Stomach (tissue), 19 donors: Measurements from ENCODE around the gene LSG1. TPM values are rescaled to one million over a fixed set of nuclear protein-coding genes. Genes with fewer than 3 reads are reported as not detected.
A peak's percentile ranks its signal among the peaks of the same experiment; 100 is the strongest.

ENCODE experiments used
- DNase-seq, 2 donors: peaks; one replicate each; pipeline versions ENCODE4 v3.0.0 to v3.0.0-alpha.2; 2013 to 2019
- H3K27ac ChIP-seq, 5 donors: fragments of 200-600 bp in 4 of 5; sonication (generic) in 4 of 5; one replicate each; pipeline ENCODE4 v1.5.1; 2013 to 2019; ENCODE audit warnings: mild to moderate bottlenecking in 1 of 5, moderate library complexity in 1 of 5
- H3K27me3 ChIP-seq, 3 donors: fragments of 200-600 bp; sonication (generic); one replicate each; pipeline ENCODE4 v1.5.1; 2017 to 2019; ENCODE audit warnings: mixed run types in 1 of 3
- H3K36me3 ChIP-seq, 4 donors: fragments of 200-600 bp; sonication (generic); 1 replicate in 3 of 4; 2 replicates in 1 of 4; pipeline ENCODE4 v1.5.1; 2016 to 2019
- H3K4me1 ChIP-seq, 4 donors: fragments of 200-600 bp; sonication (generic); one replicate each; pipeline ENCODE4 v1.5.1; 2016 to 2019
- H3K4me3 ChIP-seq, 4 donors: fragments of 200-600 bp; sonication (generic) in 3 of 4; one replicate each; pipeline ENCODE4 v1.5.1; 2016 to 2019; ENCODE audit warnings: mild to moderate bottlenecking in 1 of 4
- H3K9me3 ChIP-seq, 4 donors: fragments of 200-600 bp; sonication (generic); one replicate each; pipeline ENCODE4 v1.5.1; 2016 to 2019
- EP300 ChIP-seq: sonication (generic); formaldehyde crosslinking; IDR thresholded peaks from one replicate; pipeline ENCODE4 v1.6.1; 2017; ENCODE audit warnings: antibody characterized with exemption
- POLR2A ChIP-seq, 4 donors: fragments of 450-650 bp; IDR thresholded peaks; one replicate each; pipeline ENCODE4 v1.6.1; 2016; ENCODE audit warnings: antibody characterized with exemption in 4 of 4, control low read depth in 2 of 4, mild to moderate bottlenecking in 1 of 4, moderate library complexity in 1 of 4
- POLR2AphosphoS5 ChIP-seq, 3 donors: sonication (generic); formaldehyde crosslinking; IDR thresholded peaks; one replicate each; pipeline ENCODE4 v1.6.1; 2016; ENCODE audit warnings: antibody characterized with exemption in 3 of 3
- WGBS, 5 donors: extraction: QIAGEN DNeasy Blood & Tissue Kit in 3 of 5; methylation state at CpG; one replicate each; pipeline versions ENCODE4 v1.1.5 to v1.1.7; 2013 to 2018; 5-methylcytosine and 5-hydroxymethylcytosine counted together
- intact Hi-C: fragments of 100-400 bp; cut with DNase I; formaldehyde crosslinking; loops from one replicate; pipeline ENCODE4 v1.15.1; 2023; ENCODE audit warnings: low total_unique reads
- long read RNA-seq, 10 donors: transcript quantifications; one replicate each; lab custom pipeline, GENCODE V29; 2026
- polyA plus RNA-seq, 3 donors: library from polyadenylated mRNA; stranded (reverse); fragments of 200-250 nt; gene quantifications; one replicate each; pipeline ENCODE4 v1.2.3, GENCODE V29; 2013
- total RNA-seq, 5 donors: library from RNA; depleted of rRNA; stranded (reverse); fragments of >200 nt; gene quantifications; one replicate each; pipeline versions ENCODE4 v1.1.0 to v1.2.3, GENCODE V29; 2014 to 2016
- TF ChIP-seq, protein P1 (sequence below), 7 experiments: fragments of 450-650 bp in 4 of 7; fragments of 200-600 bp in 3 of 7; sonication (generic) in 3 of 7; IDR thresholded peaks; one replicate each; pipeline ENCODE4 v1.5.1; 2016 to 2019; ENCODE audit warnings: antibody characterized with exemption in 7 of 7, control low read depth in 2 of 7, mild to moderate bottlenecking in 1 of 7
- donor health status: healthy with polysubstance abuse.
- donor health status: Bipolar disorder and iron deficiency.
- donor health status: healthy.

Gene LSG1
- total RNA-seq (100 to 1,000 TPM in 2 of 5 donors, 10 to 100 TPM in 3; 18.7 to 240 (median 76.6) TPM), polyA plus RNA-seq (10 to 100 TPM in 1 of 3 donors, 1 to 10 TPM in 2; 7.2 to 14.2 (median 7.3) TPM)
- long read RNA-seq, donor 1, result 0 reads
- long read RNA-seq, donor 2, transcript LSG1-201 (14 exons, 3,572 nt), result major isoform, 5 of 10 reads
- long read RNA-seq, donor 2, partial matches to known transcripts, result 0 of 10 reads
- long read RNA-seq, donor 2, other reads (novel, unspliced or antisense), result 0 of 10 reads
- long read RNA-seq, donor 3, partial matches to known transcripts, result 0 of 2 reads
- long read RNA-seq, donor 3, other reads (novel, unspliced or antisense), result 0 of 2 reads
- long read RNA-seq, donor 4, result 0 reads
- long read RNA-seq, donor 5, partial matches to known transcripts, result 0 of 2 reads
- long read RNA-seq, donor 5, other reads (novel, unspliced or antisense), result 0 of 2 reads
- long read RNA-seq, donor 6, result 0 reads
- long read RNA-seq, donor 7, transcript LSG1-201 (14 exons, 3,572 nt), result major isoform, 5 of 5 reads
- long read RNA-seq, donor 7, partial matches to known transcripts, result 0 of 5 reads
- long read RNA-seq, donor 7, other reads (novel, unspliced or antisense), result 0 of 5 reads
- long read RNA-seq, donor 8, partial matches to known transcripts, result 0 of 5 reads
- long read RNA-seq, donor 8, other reads (novel, unspliced or antisense), result 0 of 5 reads
- long read RNA-seq, donor 9, result 0 reads
- long read RNA-seq, donor 10, partial matches to known transcripts, result 0 of 2 reads
- long read RNA-seq, donor 10, other reads (novel, unspliced or antisense), result 0 of 2 reads

- H3K36me3 ChIP-seq, result peaks cover 12 to 25% (median 24%) of the 10 kb centered on the region in 4 donors
- TF ChIP-seq EP300, result no peak
- no peak for TF ChIP-seq POLR2A (IDR thresholded peaks at IDR 0.05)
- TF ChIP-seq, protein P1, sequence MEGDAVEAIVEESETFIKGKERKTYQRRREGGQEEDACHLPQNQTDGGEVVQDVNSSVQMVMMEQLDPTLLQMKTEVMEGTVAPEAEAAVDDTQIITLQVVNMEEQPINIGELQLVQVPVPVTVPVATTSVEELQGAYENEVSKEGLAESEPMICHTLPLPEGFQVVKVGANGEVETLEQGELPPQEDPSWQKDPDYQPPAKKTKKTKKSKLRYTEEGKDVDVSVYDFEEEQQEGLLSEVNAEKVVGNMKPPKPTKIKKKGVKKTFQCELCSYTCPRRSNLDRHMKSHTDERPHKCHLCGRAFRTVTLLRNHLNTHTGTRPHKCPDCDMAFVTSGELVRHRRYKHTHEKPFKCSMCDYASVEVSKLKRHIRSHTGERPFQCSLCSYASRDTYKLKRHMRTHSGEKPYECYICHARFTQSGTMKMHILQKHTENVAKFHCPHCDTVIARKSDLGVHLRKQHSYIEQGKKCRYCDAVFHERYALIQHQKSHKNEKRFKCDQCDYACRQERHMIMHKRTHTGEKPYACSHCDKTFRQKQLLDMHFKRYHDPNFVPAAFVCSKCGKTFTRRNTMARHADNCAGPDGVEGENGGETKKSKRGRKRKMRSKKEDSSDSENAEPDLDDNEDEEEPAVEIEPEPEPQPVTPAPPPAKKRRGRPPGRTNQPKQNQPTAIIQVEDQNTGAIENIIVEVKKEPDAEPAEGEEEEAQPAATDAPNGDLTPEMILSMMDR (IDR thresholded peaks at IDR 0.05), result peak in 1 of 7 experiments; percentile 31
- peak; percentile 75 to 90 (median 90) for TF ChIP-seq POLR2AphosphoS5 (IDR thresholded peaks at IDR 0.05)
- peak; percentile 92 to 98 for DNase-seq
- peak within 1 kb of the TSS; percentile 89 to 95 (median 92) for H3K27ac ChIP-seq
- WGBS, 5 donors, result 0 to 1% (median 0%) methylated on average over 50 to 57 of the region's 57 CpGs
- peak within 1 kb of the TSS; percentile 78 to 98 (median 88) for H3K4me3 ChIP-seq
- intact Hi-C loops, result no loop called here
- peaks cover 0 to 16% (median 0%) of the 10 kb centered on the region in 3 donors for H3K27me3 ChIP-seq
- H3K9me3 ChIP-seq, result no peaks in the 10 kb centered on the region
- peaks cover 10 to 31% (median 19%) of the 10 kb centered on the region in 4 donors for H3K4me1 ChIP-seq
Observed at GRCh38 chr3:194671900-194672808, at the start of gene LSG1. TSS of gene LSG1 (minus strand) at chr3:194672191. CDS start at chr3:194672162, 29 bp downstream.

- Histone ChIP-seq H3K4me1 (peaks cover 0 to 6% (median 3%) of the 10 kb centered on the region in 4 donors), H3K27me3 (no peaks in the 10 kb centered on the region), H3K36me3 (no peaks in the 10 kb centered on the region), H3K4me3 (no peak overlapping the region), H3K27ac (no peak overlapping the region), H3K9me3 (no peaks in the 10 kb centered on the region)
- no peak for DNase-seq
- TF ChIP-seq POLR2A (IDR thresholded peaks at IDR 0.05) (no peak), EP300 (no peak), POLR2AphosphoS5 (IDR thresholded peaks at IDR 0.05) (no peak)
- TF ChIP-seq, protein P1 (IDR thresholded peaks at IDR 0.05), result no peak
- 78 to 83% (median 80%) methylated on average over 6 of the region's 6 CpGs for WGBS, 5 donors
- intact Hi-C loops, result no loop called here
Observed at GRCh38 chr3:194720048-194720447, 48.1 kb upstream of the LSG1 start.

- Histone ChIP-seq H3K4me1 (peaks cover 0 to 5% (median 2%) of the 10 kb centered on the region in 4 donors), H3K27ac (no peak overlapping the region), H3K27me3 (no peaks in the 10 kb centered on the region), H3K4me3 (no peak overlapping the region), H3K36me3 (no peaks in the 10 kb centered on the region), H3K9me3 (no peaks in the 10 kb centered on the region)
- WGBS, 5 donors, result 83 to 93% (median 87%) methylated on average over 2 of the region's 2 CpGs
- TF ChIP-seq, protein P1 (IDR thresholded peaks at IDR 0.05), result no peak
- no peak for TF ChIP-seq EP300
- TF ChIP-seq POLR2AphosphoS5 (IDR thresholded peaks at IDR 0.05), result no peak
- TF ChIP-seq POLR2A (IDR thresholded peaks at IDR 0.05), result no peak
- intact Hi-C loops, result no loop called here
- no peak for DNase-seq
Observed at GRCh38 chr3:194718079-194718478, 46.1 kb upstream of the LSG1 start.
